NB4 (cell line): ENCODE data around the gene CYP8B1.
A peak's percentile ranks its signal among the peaks of the same experiment; 100 is the strongest.

Experiments used
- CTCF ChIP-seq: IDR thresholded peaks from one replicate; pipeline ENCODE4 v1.5.1; 2012; ENCODE audit warnings: low read depth, low read length
- MYC ChIP-seq: IDR thresholded peaks from 2 replicates; pipeline ENCODE4 v1.6.1; 2011; ENCODE audit warnings: low read depth, low read length
- POLR2A ChIP-seq: IDR thresholded peaks from 2 replicates; pipeline ENCODE4 v1.6.1; 2011; ENCODE audit warnings: mild to moderate bottlenecking; ENCODE audit not compliant: insufficient read length; ENCODE audit errors: extremely low read depth

- TF ChIP-seq MYC (peak; percentile 53; the same call in 1 of the 2 replicates), CTCF (peak; percentile 74), POLR2A (no peak)
These were observed 5.1 kb upstream of the CYP8B1 start for GRCh38 chr3:42880601-42881451.
